Frontal cortex (tissue), 4 donors: ENCODE results near the gene SLC4A8. TPM values are rescaled to one million over a fixed set of nuclear protein-coding genes. Genes with fewer than 3 reads are reported as not detected.

Experiments used
- DNase-seq, 2 donors: peaks; one replicate each; pipeline ENCODE4 v3.0.0; 2012; ENCODE audit warnings: low spot score in 2 of 2
- FAIRE-seq: peaks from 2 replicates; lab custom pipeline; 2012; peaks lifted over from hg19 to GRCh38; lab: Jason Lieb, UNC
- total RNA-seq: library from RNA; depleted of rRNA; stranded (reverse); fragments of >200 nt; gene quantifications from one replicate; pipeline ENCODE4 v1.2.3, GENCODE V29; 2014
- donor health status: control.
- donor health status: control.
- donor health status: control.

Gene SLC4A8
- total RNA-seq: 25.3 TPM

DNA sequence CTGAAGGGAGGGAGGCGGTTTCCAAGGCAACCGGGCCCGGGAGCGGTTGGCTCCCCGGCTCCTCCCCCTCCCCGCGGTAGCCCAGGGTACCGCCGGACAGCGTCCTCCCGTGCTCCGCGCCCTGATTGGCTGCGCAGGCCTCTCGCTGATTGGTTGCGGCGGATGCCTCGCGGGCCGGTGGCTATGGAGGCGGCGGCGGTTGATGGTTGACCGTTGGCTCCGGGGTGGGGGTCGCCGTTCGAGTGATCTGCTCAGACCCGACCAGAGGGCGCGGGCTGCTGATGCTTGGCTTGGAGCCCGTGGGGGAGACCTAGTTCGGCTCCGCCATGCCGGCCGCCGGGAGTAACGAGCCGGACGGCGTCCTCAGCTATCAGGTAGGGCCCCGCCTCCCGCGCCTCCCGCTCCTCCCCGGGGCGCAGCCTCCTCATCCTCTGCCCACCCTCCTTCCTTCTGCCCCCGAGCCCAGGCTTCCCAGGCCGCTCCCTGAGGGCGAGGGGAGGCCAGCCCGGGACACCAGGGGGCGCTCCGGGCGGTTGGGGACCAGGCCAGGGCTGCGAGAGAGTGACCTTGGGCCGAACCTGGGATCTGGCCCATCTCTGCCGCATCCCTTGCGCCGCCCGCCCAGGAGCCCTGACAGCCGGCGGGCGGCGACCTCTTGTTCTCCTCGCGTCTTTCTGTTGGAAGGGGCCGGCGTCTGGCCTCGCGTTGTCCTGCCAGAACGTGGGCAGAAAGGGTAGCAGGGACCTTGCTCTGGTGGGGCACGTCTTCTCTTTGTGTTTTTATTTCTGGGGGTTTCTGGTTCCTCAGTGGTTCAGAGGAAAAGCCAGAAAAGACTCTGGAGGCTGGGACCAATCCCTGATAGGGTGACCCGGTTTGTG, at the start of gene SLC4A8:
SLC4A8 (plus strand) TSS at position 170 of the 878 bp plus-strand sequence; CDS start at position 327, 157 bp downstream.
- peak; percentile 91 to 92 for DNase-seq
- no peak for FAIRE-seq

DNA sequence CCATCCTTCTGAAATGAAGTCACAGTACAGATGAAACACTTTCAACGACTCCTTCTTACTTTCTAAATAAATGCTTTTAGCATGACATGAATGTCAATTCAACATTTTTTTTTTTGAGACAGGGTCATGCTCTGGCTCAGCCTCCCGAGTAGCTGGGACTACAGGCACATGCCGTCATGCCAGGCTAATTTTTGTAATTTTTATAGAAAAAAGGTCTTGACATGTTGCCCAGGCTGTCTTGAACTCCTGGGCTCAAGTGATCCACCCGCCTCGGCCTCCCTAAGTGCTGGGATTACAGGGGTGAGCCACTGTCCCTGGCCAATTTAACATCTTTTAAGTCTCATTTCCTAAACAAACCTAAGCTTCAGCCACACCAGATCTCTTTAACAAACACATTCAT, 49.8 kb upstream of the SLC4A8 start:
- no peak for FAIRE-seq
- DNase-seq: no peak

GRCh38 chr12:51377099-51377984, 47.3 kb upstream of the SLC4A8 start:
- peak in 1 of 2 donors; percentile 44 for DNase-seq

GRCh38 chr12:51378749-51379148, 45.9 kb upstream of the SLC4A8 start:
- DNase-seq: no peak
- no peak for FAIRE-seq

More at GRCh38 chr12:51377099-51377984, 47.3 kb upstream of the SLC4A8 start:
- no peak for FAIRE-seq

DNA sequence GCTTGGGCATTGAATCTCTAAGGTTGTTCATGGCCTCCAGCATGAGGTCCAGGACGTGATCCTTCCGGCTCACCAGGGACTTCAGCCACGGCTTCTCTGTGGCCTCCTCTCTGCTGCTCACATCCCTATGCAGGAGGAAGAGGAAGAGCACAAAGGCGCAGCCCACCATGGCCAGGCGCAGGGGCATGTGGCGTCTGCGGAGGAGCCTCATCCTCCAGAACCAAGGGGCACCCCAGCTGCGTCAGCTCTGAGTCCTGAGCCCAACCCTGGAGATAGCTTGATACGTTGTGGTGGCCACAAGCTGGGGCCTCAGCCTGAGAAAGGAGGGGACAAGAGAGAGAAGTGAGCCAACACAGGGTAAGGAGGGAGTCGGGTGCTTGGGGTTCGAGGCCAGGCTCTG, 45.1 kb upstream of the SLC4A8 start:
- FAIRE-seq (no peak), DNase-seq (no peak)

- no peak for FAIRE-seq
These were observed 43.2 kb upstream of the SLC4A8 start for GRCh38 chr12:51381226-51382079.

DNA sequence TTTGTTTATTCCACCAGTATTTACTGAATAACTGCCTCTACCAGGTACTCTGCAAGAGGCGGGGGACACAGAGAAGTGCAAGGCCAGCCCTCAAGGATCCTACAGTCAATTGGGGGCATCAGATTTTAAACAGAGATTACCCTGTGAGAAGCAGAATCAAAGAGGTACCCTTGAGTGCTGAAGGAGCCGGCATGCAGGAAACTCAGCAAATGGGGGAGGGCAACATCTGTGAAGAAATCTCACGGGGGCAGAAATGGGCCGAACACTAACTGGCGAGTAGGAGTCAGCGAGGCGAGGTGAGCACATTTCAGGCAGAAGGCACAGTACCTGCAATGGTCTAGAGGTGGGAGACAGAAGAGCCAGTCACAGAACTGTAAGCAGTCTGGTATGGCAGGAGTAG, 42.5 kb upstream of the SLC4A8 start:
- FAIRE-seq (no peak), DNase-seq (no peak)

More at GRCh38 chr12:51381226-51382079, 43.2 kb upstream of the SLC4A8 start:
- DNase-seq: no peak

DNA sequence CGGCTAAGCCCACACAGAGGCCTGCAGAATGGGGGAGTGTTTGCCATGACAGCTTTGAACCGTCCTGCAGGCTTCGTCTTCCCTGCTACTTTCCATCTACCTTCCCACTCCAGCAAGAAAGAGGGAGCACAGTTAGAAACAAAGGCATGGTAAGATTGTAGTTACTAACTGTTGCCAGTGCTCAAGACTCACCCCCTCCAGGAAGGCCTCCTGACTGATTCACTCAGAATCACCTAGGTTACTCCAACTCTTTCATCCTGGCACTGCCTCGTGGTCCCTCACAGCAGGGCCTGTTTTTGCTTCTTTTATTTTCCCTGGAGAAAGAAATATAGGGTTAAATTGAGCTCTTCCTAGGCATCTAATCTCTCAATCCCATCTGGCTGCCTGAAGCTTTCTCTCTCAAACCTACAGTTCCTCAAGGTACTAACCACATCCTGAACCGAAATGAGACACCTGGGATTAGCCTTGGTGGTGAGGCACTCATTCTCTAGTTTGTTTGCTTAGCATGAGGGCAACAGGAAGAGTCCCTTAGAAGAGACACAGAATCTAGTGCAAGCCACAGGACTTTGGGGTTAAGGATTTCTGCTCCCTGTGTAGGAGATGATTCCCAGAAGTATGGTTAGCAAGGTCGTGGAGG, 41.2 kb upstream of the SLC4A8 start:
- DNase-seq: no peak
- no peak for FAIRE-seq

GRCh38 chr12:51386351-51386750, 38.3 kb upstream of the SLC4A8 start:
- FAIRE-seq (no peak), DNase-seq (no peak)

- FAIRE-seq (no peak), DNase-seq (no peak)
These were observed 36.4 kb upstream of the SLC4A8 start for GRCh38 chr12:51388069-51388799.

GRCh38 chr12:51388846-51389245, 35.8 kb upstream of the SLC4A8 start:
- FAIRE-seq: no peak
- no peak for DNase-seq

DNA sequence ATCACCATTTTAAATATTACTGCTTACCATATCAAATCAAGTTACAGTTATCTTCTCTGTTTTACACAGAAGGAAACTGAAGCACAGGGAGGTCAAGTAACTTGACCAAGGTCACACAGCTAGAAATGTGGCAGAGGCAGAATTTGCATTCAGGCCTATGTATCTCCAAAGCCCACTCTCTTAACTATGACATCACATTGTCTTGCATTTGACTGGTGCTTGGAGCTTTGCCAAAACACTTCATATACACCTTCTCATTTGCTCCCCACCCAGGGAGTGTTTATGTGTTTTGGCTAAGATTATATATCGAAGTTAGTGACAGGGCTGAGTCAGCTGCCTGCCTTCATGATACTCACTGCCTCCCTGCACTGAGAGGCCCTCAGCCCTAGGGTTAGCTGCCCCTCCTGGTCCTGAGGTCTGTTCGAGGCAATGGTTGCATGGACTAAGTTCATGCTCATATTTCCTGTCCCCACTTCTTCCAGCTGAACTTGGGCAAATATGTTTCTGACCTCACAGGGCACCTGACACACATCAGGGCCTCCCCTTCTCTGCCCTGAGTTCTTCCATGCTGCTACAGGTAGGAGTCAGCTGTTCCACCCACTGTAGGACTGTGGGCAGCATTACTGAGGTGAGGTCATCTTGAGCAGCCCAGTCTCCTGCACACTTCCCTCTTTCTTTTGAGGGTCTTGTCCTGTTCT, 35.2 kb upstream of the SLC4A8 start:
- no peak for FAIRE-seq
- no peak for DNase-seq

DNA sequence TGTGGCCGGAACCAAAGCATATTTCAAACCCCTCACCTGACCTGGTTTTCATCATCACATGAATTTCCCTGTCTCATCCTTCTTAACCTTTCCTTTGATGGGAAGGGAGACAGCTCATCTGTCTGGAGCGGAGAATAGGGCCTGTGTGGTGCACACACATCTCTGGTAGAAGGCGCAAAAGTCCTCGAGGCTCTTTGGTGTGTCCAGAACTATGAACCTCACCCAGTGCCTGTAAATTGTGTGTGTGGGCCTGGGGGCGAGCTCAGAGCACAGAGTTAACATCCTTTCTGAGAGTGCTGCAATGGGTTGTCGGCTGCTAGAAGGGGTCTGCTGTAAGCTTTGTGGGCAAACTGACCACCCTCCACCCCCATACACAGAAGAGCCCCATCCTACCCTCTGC, 34.2 kb upstream of the SLC4A8 start:
- FAIRE-seq: no peak

GRCh38 chr12:51390891-51391282, 33.7 kb upstream of the SLC4A8 start:
- DNase-seq (no peak), FAIRE-seq (no peak)

More for the DNA sequence above, 34.2 kb upstream of the SLC4A8 start:
- DNase-seq: no peak

DNA sequence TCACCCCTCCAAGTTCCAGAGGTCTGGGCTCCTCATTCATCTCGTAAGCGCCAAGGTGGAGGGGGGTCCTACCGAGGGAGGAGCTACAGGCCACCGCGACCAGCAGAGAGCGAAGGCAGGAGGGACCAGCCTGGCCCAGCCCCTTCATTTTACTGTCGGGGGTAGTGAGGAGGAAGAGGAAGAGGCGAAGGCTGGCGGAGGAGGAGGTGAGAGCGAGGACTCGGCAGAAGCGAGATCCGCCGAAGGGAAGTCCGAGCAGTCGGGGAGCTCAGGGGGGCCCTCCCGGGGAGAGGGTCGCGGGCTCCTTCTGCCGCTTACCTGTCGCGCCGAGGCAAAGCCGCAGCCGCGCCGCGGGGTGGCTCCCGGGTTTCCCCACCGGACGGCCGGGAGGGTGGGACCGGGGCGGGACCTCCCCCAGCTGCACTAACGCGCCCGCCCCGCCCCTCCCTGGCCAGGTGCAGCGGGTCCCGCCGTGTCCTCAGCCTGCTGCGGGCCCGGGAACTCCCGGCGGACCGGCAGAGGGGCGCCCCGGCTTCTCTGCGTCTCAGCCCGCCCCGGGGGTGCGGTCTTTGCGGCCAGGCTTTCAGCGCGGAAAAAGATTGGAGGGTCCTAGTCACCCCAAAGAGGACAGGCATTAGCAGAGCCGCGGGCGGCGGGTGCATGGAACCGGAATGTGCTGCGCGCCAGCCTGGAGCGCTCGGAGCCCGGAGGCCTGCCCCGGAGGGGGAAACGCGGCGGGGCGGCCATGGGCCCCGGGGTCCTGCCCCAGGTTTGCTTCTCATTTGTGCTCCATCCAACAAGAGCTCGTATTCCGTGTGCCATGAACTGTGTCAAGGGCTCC, 33.1 kb upstream of the SLC4A8 start, which contains the start of gene GALNT6:
GALNT6 (minus strand) TSS at position 124 of the 841 bp plus-strand sequence. CDS start 11,625 bp downstream, outside the sequence.
- no peak for FAIRE-seq

DNA sequence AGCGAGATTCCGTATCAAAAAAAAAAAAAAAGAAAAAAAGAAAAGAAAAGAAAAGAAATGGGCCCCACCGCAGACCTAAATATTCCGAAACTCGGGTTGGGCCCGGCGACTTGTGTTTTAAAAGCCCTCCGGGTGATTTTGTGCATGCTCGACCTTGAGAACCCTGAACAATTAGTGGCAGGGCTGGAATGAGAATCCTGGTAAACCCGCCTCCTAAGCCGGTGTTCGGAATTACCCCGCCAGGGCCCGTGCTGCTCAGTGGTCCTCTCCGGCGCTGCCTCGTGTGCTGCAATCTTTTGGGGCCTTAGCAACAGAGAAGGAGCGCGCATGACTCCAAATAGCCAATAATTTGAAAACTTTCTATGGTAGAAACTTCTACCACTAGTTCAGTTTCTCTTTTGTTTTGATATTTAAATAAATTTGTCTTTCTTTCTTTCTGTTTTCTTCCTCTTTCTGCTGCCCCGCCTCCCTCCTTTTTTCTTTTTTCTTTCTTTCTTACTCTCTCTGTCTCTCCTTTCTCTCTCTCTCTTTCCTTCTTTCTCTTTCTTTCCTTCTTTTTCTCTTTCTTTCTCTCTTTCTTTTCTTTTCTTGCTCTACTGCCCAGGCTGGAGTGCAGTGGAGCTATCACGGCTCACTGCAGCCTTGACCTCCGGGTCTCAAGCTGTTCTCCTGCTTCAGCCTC, 31.9 kb upstream of the SLC4A8 start:
- FAIRE-seq (no peak), DNase-seq (no peak)

More for the DNA sequence above, 33.1 kb upstream of the SLC4A8 start, which contains the start of gene GALNT6:
- DNase-seq: peak; percentile 42 to 59
